HEK293 (cell line): ENCODE measurements around the gene NLGN4X.

Source experiments
- CTCF ChIA-PET: fragments of 350-600 bp; formaldehyde crosslinking; extraction: SDS; loops from one replicate; lab custom pipeline; 2021; ENCODE audit warnings: antibody characterized with exemption; lab: Yijun Ruan, JAX
- POLR2A ChIA-PET: fragments of 300-600 bp; formaldehyde crosslinking; extraction: SDS; loops from one replicate; lab custom pipeline; 2020; ENCODE audit warnings: antibody characterized with exemption, inconsistent platforms; lab: Yijun Ruan, JAX
- H3K27ac ChIP-seq: fragments of 200-500 bp; sonication (Bioruptor generic); 2 replicates; pipeline ENCODE4 v1.5.1; 2014; ENCODE audit warnings: low read depth, low read length, control low read depth, inconsistent platforms; ENCODE audit errors: extremely low read depth
- H3K36me3 ChIP-seq, 2 experiments: fragments of 200-500 bp in 1 of 2; sonication (Bioruptor generic) in 1 of 2; 1 replicate in 1 of 2; 2 replicates in 1 of 2; pipeline ENCODE4 v1.5.1; 2014 to 2017; ENCODE audit warnings: inconsistent platforms in 2 of 2, low read length in 2 of 2; ENCODE audit not compliant: control insufficient read depth in 2 of 2, insufficient read depth in 1 of 2
- H3K4me1 ChIP-seq: fragments of 200-500 bp; sonication (Bioruptor generic); 2 replicates; pipeline ENCODE4 v1.5.1; 2014; ENCODE audit warnings: mild to moderate bottlenecking, low read length, inconsistent platforms; ENCODE audit not compliant: control insufficient read depth, insufficient read depth
- H3K4me3 ChIP-seq: 2 replicates; pipeline ENCODE4 v1.5.1; 2011; ENCODE audit warnings: low read depth, mild to moderate bottlenecking, control low read depth, low read length, moderate library complexity
- H3K9me3 ChIP-seq: fragments of 200-500 bp; sonication (Bioruptor generic); 2 replicates; pipeline ENCODE4 v1.5.1; 2014; ENCODE audit warnings: low read depth, low read length, inconsistent platforms; ENCODE audit not compliant: control insufficient read depth, insufficient read depth
- PATZ1 ChIP-seq: fragments of 450-650 bp; formaldehyde crosslinking; IDR thresholded peaks from 2 replicates; pipeline ENCODE4 v1.5.1; 2016; ENCODE audit warnings: missing biosample characterization, missing genetic modification characterization
- ZNF223 ChIP-seq: fragments of 450-650 bp; formaldehyde crosslinking; IDR thresholded peaks from 2 replicates; pipeline ENCODE4 v1.5.1; 2016; ENCODE audit warnings: missing biosample characterization, missing genetic modification characterization
- ZNF324 ChIP-seq: fragments of 450-650 bp; formaldehyde crosslinking; IDR thresholded peaks from 2 replicates; pipeline ENCODE4 v1.5.1; 2016; ENCODE audit warnings: missing biosample characterization, missing genetic modification characterization
- ZNF404 ChIP-seq: fragments of 450-650 bp; formaldehyde crosslinking; IDR thresholded peaks from 2 replicates; pipeline ENCODE4 v1.5.1; 2017; ENCODE audit warnings: missing biosample characterization, missing genetic modification characterization
- ZNF426 ChIP-seq: fragments of 450-650 bp; formaldehyde crosslinking; IDR thresholded peaks from 2 replicates; pipeline ENCODE4 v1.5.1; 2017; ENCODE audit warnings: missing biosample characterization, missing genetic modification characterization, mild to moderate bottlenecking, inconsistent platforms, moderate library complexity
- ZNF48 ChIP-seq: fragments of 450-650 bp; formaldehyde crosslinking; IDR thresholded peaks from 2 replicates; pipeline ENCODE4 v1.5.1; 2016; ENCODE audit warnings: missing biosample characterization, missing genetic modification characterization
- TF ChIP-seq, protein P1 (sequence below): fragments of 450-650 bp; IDR thresholded peaks from 2 replicates; pipeline ENCODE4 v1.5.1; 2018; ENCODE audit warnings: missing biosample characterization, missing genetic modification characterization
- TF ChIP-seq, protein P2 (sequence below): fragments of 450-650 bp; formaldehyde crosslinking; IDR thresholded peaks from 2 replicates; pipeline ENCODE4 v1.5.1; 2016; ENCODE audit warnings: missing biosample characterization, missing genetic modification characterization
- TF ChIP-seq, protein P3 (sequence below): fragments of 450-650 bp; formaldehyde crosslinking; IDR thresholded peaks from 2 replicates; pipeline ENCODE4 v1.5.1; 2016; ENCODE audit warnings: missing biosample characterization, missing genetic modification characterization
- TF ChIP-seq, protein P4 (sequence below): fragments of 450-650 bp; formaldehyde crosslinking; IDR thresholded peaks from 2 replicates; pipeline ENCODE4 v1.5.1; 2016; ENCODE audit warnings: missing biosample characterization, missing genetic modification characterization
- TF ChIP-seq, protein P5 (sequence below): fragments of 450-650 bp; formaldehyde crosslinking; IDR thresholded peaks from 2 replicates; pipeline ENCODE4 v1.5.1; 2016; ENCODE audit warnings: missing biosample characterization, missing genetic modification characterization, borderline replicate concordance
- TF ChIP-seq, protein P6 (sequence below): fragments of 450-650 bp; formaldehyde crosslinking; IDR thresholded peaks from 2 replicates; pipeline ENCODE4 v1.5.1; 2017; ENCODE audit warnings: missing biosample characterization, missing genetic modification characterization
- TF ChIP-seq, protein P7 (sequence below): IDR thresholded peaks from 2 replicates; pipeline ENCODE4 v1.6.1; 2011; ENCODE audit warnings: mild to moderate bottlenecking, low read depth, low read length, borderline replicate concordance

The NLGN4X gene

DNA sequence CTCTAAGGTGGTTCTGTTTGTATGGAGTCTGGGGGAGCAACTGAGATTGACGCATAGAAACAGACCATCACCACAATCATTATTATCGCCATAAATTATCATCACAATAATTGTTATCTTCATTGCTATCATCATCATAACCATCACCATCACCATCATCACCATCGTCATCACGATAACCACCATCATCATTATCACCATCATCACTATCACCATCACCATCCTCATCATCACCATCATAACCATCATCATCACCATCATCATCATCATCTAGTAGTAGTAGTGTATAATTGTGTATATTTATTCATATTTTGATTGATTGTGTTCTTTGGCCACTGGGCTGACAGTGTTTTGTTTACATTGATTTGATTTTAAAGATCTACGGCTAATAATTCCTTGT lies 95.7 kb downstream of the NLGN4X start:
- TF ChIP-seq, protein P1, sequence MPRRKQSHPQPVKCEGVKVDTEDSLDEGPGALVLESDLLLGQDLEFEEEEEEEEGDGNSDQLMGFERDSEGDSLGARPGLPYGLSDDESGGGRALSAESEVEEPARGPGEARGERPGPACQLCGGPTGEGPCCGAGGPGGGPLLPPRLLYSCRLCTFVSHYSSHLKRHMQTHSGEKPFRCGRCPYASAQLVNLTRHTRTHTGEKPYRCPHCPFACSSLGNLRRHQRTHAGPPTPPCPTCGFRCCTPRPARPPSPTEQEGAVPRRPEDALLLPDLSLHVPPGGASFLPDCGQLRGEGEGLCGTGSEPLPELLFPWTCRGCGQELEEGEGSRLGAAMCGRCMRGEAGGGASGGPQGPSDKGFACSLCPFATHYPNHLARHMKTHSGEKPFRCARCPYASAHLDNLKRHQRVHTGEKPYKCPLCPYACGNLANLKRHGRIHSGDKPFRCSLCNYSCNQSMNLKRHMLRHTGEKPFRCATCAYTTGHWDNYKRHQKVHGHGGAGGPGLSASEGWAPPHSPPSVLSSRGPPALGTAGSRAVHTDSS, result peak; percentile 72
- no peak for TF ChIP-seq ZNF223 (tag by site-specific recombination)
- no peaks in the 10 kb centered on the region for H3K9me3 ChIP-seq

GRCh38 chrX:6131287-6131686 lies 97.4 kb downstream of the NLGN4X start:
- ChIA-PET CTCF (no interaction called here), POLR2A (no interaction called here)
- no peaks in the 10 kb centered on the region for H3K4me1 ChIP-seq

More for the DNA sequence above, 95.7 kb downstream of the NLGN4X start:
- no peaks in the 10 kb centered on the region for H3K36me3 ChIP-seq
- H3K4me3 ChIP-seq, result no peak overlapping the region
- no peaks in the 10 kb centered on the region for H3K4me1 ChIP-seq
- H3K27ac ChIP-seq, result no peak overlapping the region
- ChIA-PET CTCF (no interaction called here), POLR2A (interaction anchor here (0.6 kb wide), 1 partner anchor 93 kb away, joined by 4 read pairs; no protein-coding TSS in a partner anchor)

More at GRCh38 chrX:6131287-6131686, 97.4 kb downstream of the NLGN4X start:
- Histone ChIP-seq H3K4me3 (no peak overlapping the region), H3K9me3 (no peaks in the 10 kb centered on the region), H3K27ac (no peak overlapping the region), H3K36me3 (no peaks in the 10 kb centered on the region)
- TF ChIP-seq, protein P2, sequence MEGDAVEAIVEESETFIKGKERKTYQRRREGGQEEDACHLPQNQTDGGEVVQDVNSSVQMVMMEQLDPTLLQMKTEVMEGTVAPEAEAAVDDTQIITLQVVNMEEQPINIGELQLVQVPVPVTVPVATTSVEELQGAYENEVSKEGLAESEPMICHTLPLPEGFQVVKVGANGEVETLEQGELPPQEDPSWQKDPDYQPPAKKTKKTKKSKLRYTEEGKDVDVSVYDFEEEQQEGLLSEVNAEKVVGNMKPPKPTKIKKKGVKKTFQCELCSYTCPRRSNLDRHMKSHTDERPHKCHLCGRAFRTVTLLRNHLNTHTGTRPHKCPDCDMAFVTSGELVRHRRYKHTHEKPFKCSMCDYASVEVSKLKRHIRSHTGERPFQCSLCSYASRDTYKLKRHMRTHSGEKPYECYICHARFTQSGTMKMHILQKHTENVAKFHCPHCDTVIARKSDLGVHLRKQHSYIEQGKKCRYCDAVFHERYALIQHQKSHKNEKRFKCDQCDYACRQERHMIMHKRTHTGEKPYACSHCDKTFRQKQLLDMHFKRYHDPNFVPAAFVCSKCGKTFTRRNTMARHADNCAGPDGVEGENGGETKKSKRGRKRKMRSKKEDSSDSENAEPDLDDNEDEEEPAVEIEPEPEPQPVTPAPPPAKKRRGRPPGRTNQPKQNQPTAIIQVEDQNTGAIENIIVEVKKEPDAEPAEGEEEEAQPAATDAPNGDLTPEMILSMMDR, result no peak
- TF ChIP-seq, protein P3, sequence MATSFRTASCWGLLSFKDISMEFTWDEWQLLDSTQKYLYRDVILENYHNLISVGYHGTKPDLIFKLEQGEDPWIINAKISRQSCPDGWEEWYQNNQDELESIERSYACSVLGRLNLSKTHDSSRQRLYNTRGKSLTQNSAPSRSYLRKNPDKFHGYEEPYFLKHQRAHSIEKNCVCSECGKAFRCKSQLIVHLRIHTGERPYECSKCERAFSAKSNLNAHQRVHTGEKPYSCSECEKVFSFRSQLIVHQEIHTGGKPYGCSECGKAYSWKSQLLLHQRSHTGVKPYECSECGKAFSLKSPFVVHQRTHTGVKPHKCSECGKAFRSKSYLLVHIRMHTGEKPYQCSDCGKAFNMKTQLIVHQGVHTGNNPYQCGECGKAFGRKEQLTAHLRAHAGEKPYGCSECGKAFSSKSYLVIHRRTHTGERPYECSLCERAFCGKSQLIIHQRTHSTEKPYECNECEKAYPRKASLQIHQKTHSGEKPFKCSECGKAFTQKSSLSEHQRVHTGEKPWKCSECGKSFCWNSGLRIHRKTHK (tag by site-specific recombination), result no peak
- no peak for TF ChIP-seq PATZ1 (tag by site-specific recombination)
- no peak for TF ChIP-seq ZNF404 (tag by site-specific recombination)
- TF ChIP-seq ZNF324 (tag by site-specific recombination), result no peak
- TF ChIP-seq, protein P4, sequence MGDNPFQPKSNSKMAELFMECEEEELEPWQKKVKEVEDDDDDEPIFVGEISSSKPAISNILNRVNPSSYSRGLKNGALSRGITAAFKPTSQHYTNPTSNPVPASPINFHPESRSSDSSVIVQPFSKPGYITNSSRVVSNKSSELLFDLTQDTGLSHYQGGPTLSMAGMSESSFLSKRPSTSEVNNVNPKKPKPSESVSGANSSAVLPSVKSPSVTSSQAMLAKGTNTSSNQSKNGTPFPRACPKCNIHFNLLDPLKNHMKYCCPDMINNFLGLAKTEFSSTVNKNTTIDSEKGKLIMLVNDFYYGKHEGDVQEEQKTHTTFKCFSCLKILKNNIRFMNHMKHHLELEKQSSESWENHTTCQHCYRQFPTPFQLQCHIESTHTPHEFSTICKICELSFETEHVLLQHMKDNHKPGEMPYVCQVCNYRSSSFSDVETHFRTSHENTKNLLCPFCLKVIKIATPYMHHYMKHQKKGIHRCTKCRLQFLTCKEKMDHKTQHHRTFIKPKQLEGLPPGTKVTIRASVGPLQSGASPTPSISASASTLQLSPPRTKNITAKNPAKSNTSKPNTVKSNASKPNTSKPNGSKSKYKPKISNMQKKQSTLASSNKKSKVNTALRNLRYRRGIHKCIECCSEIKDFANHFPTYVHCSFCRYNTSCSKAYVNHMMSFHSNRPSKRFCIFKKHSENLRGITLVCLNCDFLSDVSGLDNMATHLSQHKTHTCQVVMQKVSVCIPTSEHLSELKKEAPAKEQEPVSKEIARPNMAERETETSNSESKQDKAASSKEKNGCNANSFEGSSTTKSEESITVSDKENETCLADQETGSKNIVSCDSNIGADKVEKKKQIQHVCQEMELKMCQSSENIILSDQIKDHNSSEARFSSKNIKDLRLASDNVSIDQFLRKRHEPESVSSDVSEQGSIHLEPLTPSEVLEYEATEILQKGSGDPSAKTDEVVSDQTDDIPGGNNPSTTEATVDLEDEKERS (tag by site-specific recombination), result no peak
- no peak for TF ChIP-seq ZNF48 (tag by site-specific recombination)
- TF ChIP-seq, protein P5, sequence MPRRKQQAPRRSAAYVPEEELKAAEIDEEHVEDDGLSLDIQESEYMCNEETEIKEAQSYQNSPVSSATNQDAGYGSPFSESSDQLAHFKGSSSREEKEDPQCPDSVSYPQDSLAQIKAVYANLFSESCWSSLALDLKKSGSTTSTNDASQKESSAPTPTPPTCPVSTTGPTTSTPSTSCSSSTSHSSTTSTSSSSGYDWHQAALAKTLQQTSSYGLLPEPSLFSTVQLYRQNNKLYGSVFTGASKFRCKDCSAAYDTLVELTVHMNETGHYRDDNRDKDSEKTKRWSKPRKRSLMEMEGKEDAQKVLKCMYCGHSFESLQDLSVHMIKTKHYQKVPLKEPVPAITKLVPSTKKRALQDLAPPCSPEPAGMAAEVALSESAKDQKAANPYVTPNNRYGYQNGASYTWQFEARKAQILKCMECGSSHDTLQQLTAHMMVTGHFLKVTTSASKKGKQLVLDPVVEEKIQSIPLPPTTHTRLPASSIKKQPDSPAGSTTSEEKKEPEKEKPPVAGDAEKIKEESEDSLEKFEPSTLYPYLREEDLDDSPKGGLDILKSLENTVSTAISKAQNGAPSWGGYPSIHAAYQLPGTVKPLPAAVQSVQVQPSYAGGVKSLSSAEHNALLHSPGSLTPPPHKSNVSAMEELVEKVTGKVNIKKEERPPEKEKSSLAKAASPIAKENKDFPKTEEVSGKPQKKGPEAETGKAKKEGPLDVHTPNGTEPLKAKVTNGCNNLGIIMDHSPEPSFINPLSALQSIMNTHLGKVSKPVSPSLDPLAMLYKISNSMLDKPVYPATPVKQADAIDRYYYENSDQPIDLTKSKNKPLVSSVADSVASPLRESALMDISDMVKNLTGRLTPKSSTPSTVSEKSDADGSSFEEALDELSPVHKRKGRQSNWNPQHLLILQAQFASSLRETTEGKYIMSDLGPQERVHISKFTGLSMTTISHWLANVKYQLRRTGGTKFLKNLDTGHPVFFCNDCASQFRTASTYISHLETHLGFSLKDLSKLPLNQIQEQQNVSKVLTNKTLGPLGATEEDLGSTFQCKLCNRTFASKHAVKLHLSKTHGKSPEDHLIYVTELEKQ, result no peak
- TF ChIP-seq, protein P6, sequence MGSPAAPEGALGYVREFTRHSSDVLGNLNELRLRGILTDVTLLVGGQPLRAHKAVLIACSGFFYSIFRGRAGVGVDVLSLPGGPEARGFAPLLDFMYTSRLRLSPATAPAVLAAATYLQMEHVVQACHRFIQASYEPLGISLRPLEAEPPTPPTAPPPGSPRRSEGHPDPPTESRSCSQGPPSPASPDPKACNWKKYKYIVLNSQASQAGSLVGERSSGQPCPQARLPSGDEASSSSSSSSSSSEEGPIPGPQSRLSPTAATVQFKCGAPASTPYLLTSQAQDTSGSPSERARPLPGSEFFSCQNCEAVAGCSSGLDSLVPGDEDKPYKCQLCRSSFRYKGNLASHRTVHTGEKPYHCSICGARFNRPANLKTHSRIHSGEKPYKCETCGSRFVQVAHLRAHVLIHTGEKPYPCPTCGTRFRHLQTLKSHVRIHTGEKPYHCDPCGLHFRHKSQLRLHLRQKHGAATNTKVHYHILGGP (tag by site-specific recombination), result no peak
- TF ChIP-seq, protein P7, sequence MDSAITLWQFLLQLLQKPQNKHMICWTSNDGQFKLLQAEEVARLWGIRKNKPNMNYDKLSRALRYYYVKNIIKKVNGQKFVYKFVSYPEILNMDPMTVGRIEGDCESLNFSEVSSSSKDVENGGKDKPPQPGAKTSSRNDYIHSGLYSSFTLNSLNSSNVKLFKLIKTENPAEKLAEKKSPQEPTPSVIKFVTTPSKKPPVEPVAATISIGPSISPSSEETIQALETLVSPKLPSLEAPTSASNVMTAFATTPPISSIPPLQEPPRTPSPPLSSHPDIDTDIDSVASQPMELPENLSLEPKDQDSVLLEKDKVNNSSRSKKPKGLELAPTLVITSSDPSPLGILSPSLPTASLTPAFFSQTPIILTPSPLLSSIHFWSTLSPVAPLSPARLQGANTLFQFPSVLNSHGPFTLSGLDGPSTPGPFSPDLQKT, result no peak
- TF ChIP-seq ZNF426 (tag by site-specific recombination), result no peak
